Islet of Langerhans (tissue), 1 donor: ENCODE measurements around the gene INPP5J.
"Not testable (repeated sequence)": the region's sequence is repeated elsewhere in the genome, so short reads cannot be mapped to it uniquely, and the experiment has no call there.

Source experiments
- FAIRE-seq: peaks from one replicate; lab custom pipeline; 2011; peaks lifted over from hg19 to GRCh38; lab: Jason Lieb, UNC

Gene INPP5J

DNA sequence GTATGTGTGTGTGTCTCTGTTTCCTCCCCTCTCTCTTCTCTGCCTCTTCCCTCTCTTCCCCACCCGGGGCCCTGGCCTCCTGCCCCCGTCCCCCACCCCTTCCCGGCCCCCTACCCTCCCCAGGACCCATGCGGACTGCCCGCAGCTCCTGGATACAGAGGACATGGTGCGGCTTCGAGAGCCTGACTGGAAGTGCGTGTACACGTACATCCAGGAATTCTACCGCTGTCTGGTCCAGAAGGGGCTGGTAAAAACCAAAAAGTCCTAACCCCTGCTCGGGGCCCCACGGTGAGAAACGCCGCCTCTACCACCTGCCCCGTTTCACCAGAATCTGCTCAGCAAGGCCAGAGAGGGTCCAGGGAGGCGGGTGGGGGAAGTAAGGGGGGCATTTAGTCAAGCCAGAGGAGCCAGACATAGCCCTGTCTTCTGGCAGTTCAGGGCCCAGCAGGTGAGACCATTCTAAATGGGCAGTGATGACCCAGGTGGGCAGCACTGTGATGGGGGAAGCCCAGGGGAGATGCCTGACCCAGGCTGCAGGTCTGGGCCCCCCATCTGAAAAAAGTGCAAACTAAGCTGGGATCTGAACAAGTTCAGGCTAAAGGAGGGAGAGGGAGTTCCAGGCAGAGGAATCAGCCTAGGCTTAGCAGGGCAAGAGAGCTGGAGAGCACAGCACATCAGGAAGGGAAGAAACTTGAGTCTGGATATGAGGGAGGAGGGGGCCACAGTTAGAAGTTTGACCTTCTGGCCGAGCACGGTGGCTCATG, 21.8 kb upstream of the INPP5J start:
- FAIRE-seq = no peak

DNA sequence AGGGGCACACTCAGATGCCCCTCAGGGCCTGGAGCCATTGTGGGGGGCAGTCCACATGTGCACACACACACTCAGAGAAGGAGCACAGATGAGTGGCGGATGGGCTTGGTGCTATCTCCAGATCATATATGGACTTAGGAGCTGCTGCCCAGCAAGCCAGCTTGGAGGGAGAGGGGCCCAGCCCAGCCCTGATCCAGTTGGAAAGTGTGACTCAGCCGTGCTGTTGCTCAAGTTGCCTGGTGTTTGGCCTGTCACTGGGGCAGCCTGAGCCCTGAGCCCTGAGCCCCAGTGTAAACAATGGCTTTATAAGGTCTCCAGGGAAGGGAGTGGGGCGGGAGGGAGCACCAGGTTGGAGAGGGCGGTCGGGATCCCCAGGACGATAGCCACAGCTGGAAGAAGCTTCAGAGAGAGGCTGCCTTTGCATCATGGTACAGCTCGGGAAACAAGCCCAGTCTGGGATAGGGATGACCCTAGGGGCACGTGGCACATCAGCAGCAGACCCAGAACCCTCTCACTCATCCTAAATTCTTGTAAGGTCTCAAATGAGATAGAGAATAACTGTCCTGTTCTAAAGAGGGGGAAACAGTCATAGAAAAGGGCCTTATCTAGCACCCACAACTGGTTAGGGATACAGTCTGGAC, 20.2 kb upstream of the INPP5J start:
- FAIRE-seq = no peak

DNA sequence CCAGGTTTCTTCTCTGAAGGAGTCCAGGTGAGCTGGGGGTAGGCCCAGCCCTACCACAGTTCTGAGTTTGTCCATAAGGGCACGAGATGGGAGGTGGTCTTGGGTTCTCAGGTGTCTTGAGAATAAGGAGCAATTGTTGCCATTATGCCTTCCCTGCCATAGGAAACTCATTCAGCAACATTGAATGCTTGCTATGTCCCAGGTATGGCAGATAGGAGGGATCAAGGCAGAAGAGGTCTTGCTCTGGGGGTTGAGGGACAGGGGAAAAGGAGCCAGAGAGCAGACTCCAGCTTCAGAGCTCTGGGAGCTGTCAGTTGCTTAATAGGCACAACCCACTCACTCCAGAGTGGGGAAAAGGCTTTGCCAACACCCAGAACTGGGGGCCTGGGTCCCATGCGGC, 19.7 kb upstream of the INPP5J start:
- FAIRE-seq = no peak

DNA sequence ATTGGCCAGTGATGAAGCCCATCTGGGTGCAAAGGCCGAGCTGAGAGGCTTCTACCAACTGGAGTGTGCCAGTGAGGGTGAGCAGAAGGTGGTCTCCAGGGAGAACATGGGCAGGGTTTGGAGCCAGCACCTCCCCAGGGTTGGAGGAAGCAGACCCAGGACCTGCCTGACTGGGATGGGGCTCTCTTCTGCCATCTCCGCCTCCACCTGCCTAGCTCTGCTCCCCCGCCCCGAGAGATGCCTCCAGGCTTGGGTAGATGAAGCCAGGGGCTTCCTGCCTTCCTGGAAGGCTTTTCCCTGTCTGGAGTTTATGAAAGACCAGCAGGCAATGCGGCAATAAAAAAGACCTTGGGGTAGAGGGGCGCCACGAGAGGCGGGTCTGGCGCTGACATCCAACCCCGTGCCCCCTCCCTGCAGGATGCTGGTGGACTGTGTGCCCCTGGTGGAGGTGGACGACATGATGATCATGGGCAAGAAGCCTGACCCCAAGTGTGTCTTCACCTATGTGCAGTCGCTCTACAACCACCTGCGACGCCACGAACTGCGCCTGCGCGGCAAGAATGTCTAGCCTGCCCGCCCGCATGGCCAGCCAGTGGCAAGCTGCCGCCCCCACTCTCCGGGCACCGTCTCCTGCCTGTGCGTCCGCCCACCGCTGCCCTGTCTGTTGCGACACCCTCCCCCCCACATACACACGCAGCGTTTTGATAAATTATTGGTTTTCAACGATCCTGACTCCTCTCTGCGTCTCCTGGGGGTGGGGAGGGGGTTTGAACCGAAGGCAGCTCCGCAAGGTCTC, 18.7 kb upstream of the INPP5J start:
- no peak for FAIRE-seq

DNA sequence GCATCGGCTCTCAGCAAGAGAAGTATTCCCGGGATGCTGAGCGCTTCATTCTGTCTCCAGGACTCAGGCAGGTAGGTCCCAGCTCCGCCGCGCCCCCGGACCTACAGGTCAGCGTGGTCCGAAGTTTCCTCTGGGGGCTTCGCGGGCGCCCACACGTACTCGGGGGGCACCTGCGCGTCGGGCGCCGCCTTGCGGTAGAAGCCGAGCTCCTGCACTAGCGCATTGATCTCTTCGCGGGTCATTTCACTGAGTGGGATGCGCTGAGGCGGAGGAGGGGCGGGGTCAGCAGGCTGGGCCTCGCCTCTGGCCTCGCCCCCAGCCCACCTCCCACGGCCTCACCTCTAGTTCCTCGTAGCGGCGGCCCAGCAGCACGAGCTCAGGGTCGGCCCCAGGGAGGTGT, 17.9 kb upstream of the INPP5J start:
- FAIRE-seq = no peak

DNA sequence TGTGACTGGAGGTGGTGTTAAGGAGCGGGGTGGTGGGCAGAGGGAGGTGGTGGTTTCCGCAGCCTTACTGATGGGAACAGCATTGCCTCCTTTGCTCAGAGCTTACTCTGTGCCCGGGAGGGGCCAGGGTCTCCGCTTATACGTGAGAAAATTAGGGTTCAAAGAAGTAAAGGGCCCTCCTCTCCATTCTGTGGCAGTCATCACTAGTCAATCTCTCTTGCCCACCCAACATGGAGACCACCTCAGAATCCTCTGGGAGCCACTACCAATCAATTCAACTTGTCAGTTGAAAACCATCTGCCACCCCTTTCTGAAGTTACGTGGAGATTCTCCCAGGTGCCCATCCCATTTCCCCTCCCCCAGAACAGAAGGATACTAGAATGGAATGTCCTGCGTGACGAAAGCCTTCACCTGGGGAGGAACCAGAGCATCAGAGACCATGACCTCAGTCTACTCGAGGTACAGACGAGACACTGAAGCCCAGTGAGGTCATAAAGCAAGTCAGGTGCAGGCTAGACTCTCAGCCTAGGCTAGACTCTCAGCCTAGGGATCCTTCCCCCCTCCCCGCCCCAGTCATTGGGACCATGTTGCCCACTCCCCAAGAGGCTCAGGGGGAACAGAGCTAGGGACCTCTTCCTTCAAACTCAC, 17.4 kb upstream of the INPP5J start:
- FAIRE-seq = no peak

DNA sequence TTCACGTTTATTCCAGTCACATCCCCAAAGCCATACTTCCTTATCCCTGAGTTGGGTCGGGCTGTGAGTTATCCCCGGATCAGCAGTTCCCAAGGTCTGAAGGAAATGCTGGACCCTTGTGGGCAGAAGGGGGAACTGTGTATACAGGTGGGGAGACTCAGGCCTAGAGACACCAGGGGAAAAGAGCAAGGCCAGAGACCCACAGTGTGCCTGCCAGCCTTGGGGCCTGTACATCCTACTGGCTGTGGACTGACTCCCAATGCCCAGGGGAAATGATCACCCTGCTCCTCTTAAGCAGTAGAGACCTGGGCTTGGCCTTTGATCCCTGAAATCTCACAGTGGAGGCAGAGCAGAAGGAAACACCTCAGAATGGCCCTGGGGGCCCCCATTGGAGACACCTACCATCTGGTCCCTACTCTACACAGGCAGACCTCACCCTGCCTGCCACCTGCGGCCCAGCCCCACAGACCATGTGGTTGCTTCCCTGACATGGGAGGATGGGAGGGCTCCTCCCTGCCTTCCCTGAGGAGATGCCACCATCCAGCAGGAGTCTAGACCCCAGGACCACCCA, 16.7 kb upstream of the INPP5J start:
- FAIRE-seq = no peak

DNA sequence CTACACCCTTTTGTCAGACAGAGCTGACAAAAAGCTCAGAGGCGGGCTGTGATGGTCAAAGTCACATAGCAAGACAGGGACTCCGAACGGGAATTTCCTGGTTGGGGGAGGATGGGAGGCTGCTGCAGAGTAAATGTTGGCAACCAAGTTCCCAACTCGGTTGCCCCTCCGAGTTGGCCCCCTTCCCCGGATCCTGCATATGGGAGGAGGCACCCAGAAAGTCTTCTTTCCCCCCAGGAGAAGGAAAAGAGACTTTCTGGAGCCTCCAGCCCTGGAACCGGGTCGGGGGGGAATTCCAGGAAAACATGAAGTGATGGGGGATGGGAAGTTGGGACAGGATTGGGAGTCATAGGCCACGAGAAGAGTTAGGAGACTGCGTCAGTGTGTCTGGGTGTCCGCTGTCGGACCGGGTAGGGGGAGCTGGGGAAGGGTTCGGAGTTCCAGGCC, 16.0 kb upstream of the INPP5J start:
- FAIRE-seq = no peak

DNA sequence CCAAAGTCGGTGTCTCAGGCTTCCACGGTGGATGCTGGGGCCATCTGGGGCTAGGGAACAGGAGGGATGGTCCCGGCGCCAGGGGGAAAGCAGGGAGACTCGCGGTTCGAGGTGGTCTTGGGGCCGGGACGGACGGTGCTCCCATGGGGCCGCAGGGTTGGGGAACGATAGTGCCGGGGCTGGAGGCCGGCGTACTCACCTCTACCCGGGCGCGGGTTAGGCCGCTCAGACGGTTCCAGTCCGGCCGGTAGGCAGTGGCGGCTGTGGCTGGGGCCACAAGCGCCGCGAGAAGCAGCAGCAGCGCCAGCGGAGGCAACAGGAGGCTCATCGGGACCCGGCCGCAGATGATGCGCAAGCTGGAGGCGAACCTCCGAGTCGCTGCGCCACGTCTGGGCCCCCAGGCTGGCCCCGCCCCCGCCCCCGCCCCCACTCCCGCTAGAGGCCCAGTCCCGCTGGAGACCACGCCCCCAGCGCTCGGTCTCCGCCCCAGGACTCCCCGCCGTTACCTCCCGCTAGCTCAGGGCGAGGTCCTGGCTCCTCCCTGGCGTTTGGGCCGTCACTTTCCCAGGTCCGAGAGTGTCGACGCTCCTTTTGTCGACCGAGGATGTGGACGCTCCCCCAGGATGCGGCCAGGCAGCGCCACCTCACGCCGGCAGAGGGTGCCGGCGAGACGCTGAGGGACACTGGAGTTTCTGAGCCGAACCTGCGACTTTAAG, 15.4 kb upstream of the INPP5J start, which contains the start of gene SELENOM:
Gene SELENOM (minus strand): TSS at position 391 of the 716 bp plus-strand sequence. CDS start 63 bp downstream, at position 328.
- FAIRE-seq = peak; percentile 33

DNA sequence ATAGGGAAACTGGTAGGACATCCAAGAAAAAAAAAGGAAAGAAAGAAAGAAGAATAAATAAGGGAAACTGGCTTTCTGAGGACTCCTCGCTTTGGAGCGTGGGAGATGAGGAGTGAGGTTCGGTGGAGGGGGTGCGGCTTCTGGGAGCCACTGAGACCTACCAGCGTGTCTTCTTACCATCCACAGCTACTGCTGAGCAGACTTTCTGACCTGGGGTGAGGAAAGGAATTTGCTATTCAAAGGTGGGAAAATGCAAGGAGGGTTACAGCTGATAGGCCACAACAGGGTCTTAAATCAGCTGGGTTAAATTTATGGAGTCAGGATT, 14.9 kb upstream of the INPP5J start:
- no peak for FAIRE-seq

DNA sequence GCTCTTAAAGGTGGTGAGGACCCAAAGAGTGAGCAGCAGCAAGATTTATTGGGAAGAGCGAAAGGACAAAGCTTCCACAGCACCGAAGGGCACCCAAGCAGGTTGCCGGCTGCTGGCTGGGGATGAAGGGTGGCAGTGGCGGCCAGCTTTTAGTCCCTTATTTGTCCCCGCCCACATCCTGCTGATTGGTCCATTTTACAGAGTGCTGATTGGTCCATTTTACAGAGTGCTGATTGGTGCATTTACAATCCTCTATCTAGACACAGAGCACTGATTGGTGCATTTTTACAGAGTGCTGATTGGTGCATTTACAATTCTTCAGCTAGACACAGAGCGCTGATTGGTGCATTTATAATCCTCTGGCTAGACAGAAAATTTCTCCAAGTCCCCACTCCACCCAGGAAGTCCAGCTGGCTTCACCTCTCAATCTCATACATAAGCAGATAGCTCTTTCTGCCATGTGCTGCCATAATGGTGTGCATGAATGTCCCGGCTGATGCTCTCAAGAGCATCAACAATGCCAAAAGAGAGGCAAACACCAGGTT, 10.1 kb upstream of the INPP5J start:
- FAIRE-seq = not testable (repeated sequence)

DNA sequence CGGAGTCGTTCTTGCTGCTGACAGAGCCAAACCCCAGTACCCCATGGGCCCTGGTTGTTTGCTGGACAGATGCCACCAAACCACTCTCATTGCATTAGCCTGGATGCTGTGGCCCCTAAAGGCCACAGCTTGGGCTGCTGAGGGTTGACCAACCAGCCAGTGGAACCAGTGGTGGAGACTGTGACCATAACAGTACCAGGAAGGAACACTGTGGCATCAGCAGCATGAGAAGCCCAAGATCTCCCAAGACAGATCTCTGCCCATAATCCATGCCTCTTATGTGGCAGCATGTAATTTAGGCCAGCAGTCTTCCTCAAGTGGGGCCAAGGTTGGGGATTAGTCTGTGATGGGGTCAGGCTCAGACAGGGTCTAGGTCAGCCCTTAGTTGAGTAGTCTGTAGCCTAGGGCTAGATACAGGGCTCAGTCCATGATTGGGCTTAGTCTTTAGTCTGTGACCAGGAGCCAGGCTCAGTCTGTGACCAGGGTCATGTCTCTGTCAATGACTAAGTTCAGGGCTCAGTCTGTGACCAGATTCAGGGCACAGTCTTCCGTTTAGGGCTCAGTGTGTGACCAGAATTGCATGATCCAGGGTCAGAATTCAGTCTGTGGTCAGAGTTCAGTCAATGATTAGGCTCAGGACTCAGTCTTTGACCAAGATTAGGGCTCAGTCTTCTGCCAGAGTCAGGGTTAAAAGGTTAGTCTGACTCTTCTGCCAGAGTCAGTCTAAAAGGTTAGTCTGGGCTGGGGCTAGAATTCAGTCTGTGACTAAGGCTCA, 4.5 kb upstream of the INPP5J start:
- FAIRE-seq = no peak

DNA sequence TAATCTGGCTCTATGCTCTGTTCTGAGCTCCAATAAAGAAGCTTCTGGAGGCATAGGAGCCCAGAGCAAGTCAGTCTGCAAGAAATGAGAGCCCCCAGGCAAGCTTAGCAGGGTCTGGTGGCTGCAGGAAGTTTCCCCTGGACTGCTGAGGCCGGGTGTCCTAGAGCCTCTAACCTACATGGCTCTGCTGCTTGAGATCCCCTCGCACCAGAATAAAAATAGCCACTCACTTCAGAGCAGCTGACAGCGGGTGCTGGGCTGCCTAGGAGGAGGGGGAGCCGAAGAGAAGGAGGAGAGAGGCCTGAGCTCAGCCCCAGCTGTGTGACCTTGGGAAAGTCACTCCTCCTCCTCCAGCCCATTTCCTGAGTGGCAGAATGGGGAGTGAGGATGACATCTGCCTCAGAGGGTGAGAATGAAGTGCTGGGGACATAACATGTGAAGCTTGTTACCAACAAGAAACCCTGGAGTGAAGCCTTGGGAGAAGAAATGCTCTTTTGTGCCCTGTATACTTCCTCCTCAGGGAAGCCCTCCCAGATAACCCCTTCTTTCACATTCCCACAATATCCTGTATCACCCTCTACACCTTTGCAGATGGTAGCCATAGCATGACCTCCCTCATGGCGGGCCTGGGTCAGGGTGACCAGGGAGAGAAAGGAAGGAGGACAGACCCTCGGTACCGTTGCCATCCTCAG, 3.6 kb upstream of the INPP5J start:
- FAIRE-seq = no peak

DNA sequence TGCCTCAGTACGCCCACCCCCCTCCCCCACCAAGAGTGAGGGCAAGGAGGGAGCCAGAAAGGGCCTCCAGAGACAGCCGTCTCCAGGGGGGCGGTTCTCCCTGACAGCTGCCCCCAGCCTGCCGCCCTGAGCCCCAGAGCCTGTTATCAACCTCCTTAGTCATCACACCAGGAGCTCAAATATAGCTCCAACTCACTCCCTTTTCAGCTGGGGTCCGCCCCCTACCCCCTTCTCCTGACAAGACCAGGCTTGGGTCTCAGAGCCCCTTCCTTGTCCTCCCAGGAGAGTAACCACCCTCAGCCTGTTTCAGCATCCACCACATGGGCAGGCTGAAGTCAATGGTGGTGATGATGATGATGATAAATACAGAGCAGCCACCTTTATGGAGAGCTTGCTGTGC, 2.5 kb upstream of the INPP5J start:
- no peak for FAIRE-seq

DNA sequence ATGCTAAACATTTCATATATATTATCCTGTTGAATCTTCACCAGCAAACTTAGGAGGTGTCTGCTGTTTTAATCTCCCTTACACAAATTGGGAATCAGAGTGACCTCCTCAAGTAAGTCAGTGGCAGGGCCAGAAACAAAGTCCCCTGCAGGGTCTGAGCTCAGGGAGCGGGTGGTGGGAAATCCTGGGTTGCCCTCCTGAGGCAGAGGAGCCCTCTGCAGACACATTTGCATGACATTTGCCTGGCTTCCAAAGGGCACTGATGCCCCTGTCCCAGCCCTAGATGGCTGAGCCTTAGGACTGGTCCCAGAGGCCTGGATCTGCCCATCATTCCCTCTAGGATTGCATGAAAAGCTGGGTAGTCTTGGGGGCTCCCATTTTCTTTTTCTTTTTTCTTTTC, 2.1 kb upstream of the INPP5J start:
- FAIRE-seq = no peak

DNA sequence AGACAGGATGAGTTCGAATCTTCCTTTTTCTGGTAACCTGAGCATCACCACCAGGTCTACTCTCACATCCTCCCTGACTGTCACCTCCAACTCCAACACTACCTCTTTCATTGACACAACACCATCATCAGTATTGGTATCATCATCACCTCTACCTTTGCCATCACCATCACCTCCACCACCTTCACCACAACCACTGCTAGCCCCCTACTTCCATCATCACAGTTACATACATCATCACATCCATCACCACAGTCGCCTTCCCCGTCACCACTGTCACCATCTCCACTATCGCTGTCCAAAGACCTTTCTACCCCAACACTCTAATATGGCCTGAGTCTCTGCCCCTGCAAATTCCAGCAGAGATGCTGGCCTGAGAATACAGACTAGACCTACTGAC, 1.4 kb upstream of the INPP5J start:
- FAIRE-seq = no peak

DNA sequence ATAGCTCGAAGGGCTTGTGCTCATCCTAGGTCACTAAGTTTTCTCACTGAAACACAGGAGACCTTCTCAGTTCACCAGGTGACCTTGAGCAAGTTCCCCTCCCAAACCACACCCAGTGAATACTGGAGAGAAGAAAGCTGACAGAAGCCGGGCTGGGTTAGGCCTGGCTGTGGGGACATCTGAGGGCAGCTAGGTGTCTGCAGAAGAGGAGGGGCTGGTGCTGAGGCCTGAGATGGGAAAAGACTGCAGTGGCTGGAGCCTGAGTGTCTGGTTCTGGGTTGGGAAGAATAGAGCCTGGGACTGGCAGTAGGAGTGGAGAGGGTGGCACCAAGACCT, 602 bp upstream of the INPP5J start:
- no peak for FAIRE-seq

DNA sequence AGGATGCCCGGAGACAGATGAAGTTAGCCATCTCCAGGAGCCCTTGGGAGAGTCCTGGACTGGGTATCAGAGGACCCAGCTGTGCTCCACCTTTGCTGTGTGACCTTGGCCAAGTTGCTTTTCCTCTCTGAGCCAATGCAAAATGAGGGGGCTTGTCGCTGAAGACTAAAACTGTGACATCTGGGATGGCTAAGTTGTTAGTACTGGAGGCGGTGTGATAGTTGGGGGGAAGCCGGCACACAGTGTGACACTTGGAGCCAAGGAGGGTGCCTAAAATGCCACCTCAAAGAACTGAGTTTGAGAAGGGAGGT, 481 bp downstream of the INPP5J start:
- no peak for FAIRE-seq

DNA sequence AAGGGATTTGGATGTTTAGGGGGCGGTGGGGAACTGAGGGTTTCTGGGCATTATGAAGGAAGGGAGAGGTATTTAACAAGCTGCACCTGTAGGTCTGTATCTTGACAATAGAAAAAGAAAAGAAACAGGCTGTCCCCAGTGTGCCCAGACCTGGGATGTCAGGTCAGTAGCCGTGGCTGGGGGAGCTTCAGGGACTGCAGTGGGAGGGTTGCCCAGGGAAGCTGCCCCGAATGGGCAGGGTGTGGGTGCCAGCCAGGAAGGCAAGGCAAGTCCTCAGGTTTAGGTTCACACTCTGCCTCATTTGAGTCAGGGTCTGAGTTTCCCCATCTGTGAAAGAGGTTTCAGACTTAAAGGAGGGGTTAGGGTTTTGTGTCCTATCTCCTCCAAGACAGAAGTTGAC, 1.5 kb downstream of the INPP5J start:
- FAIRE-seq = no peak

DNA sequence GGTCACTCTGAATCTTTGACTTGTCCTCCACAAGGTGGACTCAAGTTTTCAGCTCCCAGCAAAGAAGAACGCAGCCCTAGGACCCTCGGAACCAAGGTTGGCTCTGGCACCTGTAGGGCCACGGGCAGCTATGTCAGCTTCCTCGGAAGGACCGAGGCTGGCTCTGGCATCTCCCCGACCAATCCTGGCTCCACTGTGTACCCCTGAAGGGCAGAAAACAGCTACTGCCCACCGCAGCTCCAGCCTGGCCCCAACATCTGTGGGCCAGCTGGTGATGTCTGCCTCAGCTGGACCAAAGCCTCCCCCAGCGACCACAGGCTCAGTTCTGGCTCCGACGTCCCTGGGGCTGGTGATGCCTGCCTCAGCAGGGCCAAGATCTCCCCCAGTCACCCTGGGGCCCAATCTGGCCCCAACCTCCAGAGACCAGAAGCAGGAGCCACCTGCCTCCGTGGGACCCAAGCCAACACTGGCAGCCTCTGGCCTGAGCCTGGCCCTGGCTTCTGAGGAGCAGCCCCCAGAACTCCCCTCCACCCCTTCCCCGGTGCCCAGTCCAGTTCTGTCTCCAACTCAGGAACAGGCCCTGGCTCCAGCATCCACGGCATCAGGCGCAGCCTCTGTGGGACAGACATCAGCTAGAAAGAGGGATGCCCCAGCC, 2.2 kb downstream of the INPP5J start:
- no peak for FAIRE-seq
